ENCODE results near the gene TUSC2. TPM values are rescaled to one million over a fixed set of nuclear protein-coding genes. Genes with fewer than 3 reads are reported as not detected.

Gene TUSC2
- total and polyA plus RNA-seq, 2 experiments from 2014 or later, result 30.0 to 45.6 TPM

- no peaks in the 10 kb centered on the region for H3K36me3 ChIP-seq (replicated peaks; ENCODE audit: insufficient read depth, low read depth)
- H3K9me2 ChIP-seq (replicated peaks; ENCODE audit: insufficient read depth), result no peaks in the 10 kb centered on the region
- peak; percentile 66 for DNase-seq (ENCODE audit: low spot score)
- peaks cover 11% of the 10 kb centered on the region for H3K79me2 ChIP-seq
- H3K4me2 ChIP-seq, result peak within 1 kb of the TSS; percentile 98
- H3K27me3 ChIP-seq, result peaks cover 13% of the 10 kb centered on the region
- TF ChIP-seq EZH2 (IDR thresholded peaks at IDR 0.05; ENCODE audit: borderline replicate concordance), result no peak
- TF ChIP-seq EZH2phosphoT487 (IDR thresholded peaks at IDR 0.05; ENCODE audit: low read depth, severe bottlenecking, unreplicated experiment), result no peak
- TF ChIP-seq CTCF (IDR thresholded peaks at IDR 0.05; ENCODE audit: poor library complexity), result no peak
- H3K4me1 ChIP-seq (ENCODE audit: insufficient read depth), result peaks cover 23% of the 10 kb centered on the region
- H3K9me3 ChIP-seq (ENCODE audit: low read depth), result no peaks in the 10 kb centered on the region
- no peak within 1 kb of the TSS for H3K27ac ChIP-seq
- no peaks in the 10 kb centered on the region for H4K20me1 ChIP-seq (ENCODE audit: insufficient read depth, poor library complexity, severe bottlenecking)
- H2AFZ ChIP-seq, result peak within 1 kb of the TSS; percentile 74
- WGBS (ENCODE audit: low lambda C conversion rate, missing lambda C conversion rate), result 17% methylated on average over 44 of the region's 45 CpGs
- peak within 1 kb of the TSS; percentile 38 for H3K4me3 ChIP-seq
Measured at GRCh38 chr3:50345586-50346234, 17.7 kb upstream of the TUSC2 start, which contains the start of gene ZMYND10. ZMYND10 (minus strand) TSS chr3:50345732; CDS start chr3:50345579, 153 bp downstream.

- no peak for DNase-seq (ENCODE audit: low spot score)
- Histone ChIP-seq H2AFZ (no peak overlapping the region), H3K27ac (no peak overlapping the region), H3K36me3 (replicated peaks; ENCODE audit: insufficient read depth, low read depth) (no peaks in the 10 kb centered on the region), H3K9me2 (replicated peaks; ENCODE audit: insufficient read depth) (no peaks in the 10 kb centered on the region), H3K4me2 (peak overlapping the region; percentile 98), H3K9me3 (ENCODE audit: low read depth) (no peaks in the 10 kb centered on the region), H3K27me3 (peaks cover 20% of the 10 kb centered on the region), H3K4me3 (no peak overlapping the region), H3K4me1 (ENCODE audit: insufficient read depth) (peaks cover 25% of the 10 kb centered on the region), H3K79me2 (peaks cover 8% of the 10 kb centered on the region), H4K20me1 (ENCODE audit: insufficient read depth, poor library complexity, severe bottlenecking) (no peaks in the 10 kb centered on the region)
- 57% methylated on average over 6 of the region's 8 CpGs for WGBS (ENCODE audit: low lambda C conversion rate, missing lambda C conversion rate)
- no peak for TF ChIP-seq EZH2 (IDR thresholded peaks at IDR 0.05; ENCODE audit: borderline replicate concordance)
- no peak for TF ChIP-seq EZH2phosphoT487 (IDR thresholded peaks at IDR 0.05; ENCODE audit: low read depth, severe bottlenecking, unreplicated experiment)
- TF ChIP-seq CTCF (IDR thresholded peaks at IDR 0.05; ENCODE audit: poor library complexity), result no peak
Measured at GRCh38 chr3:50345008-50345407, 17.0 kb upstream of the TUSC2 start.

DNA sequence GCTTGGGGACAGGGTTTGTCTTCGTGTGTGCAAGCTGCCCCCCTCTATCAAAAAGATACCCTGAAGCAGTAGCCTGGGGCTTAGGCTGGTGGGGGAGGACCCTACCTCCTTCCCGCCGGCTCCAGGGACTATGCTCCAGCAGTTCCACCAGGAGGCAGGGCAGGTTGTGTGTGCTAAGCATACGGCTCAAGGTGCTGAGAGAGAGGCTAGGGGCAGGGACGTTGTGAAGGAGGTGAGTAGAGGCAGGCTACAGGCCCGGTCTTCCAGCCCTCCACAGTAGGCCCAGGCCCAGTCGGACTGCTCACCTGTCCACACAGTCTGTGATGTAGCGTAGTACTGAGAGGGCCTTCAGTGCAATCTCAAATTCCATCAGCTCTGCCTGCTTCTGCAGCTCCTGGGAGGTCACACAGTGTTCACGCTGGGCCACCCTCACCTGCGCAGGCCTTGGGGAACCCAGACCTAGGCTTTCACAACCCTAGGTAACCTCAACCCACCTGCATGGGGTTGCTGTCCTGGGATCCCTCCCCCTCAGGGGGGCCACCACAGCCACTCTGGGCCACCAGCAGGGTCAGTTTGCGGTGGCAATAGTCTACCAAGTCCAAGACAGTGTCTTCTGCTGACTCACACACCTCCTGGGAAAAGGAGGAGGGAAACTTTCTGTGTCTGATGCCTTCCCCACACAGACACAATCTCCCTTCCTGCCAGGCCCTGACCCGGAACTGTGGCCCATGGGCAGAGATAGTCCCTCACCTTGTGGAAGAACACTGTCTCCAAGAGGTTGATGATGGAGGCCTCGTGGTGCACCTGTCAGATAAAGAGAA, 15.0 kb upstream of the TUSC2 start:
- Histone ChIP-seq H3K27ac (no peak overlapping the region), H3K4me3 (no peak overlapping the region), H2AFZ (no peak overlapping the region), H3K9me2 (replicated peaks; ENCODE audit: insufficient read depth) (no peaks in the 10 kb centered on the region), H3K27me3 (peaks cover 25% of the 10 kb centered on the region), H3K9me3 (ENCODE audit: low read depth) (no peaks in the 10 kb centered on the region), H4K20me1 (ENCODE audit: insufficient read depth, poor library complexity, severe bottlenecking) (no peaks in the 10 kb centered on the region), H3K79me2 (no peaks in the 10 kb centered on the region), H3K36me3 (replicated peaks; ENCODE audit: insufficient read depth, low read depth) (no peaks in the 10 kb centered on the region), H3K4me1 (ENCODE audit: insufficient read depth) (peaks cover 22% of the 10 kb centered on the region), H3K4me2 (no peak overlapping the region)
- 72% methylated on average over 13 of the region's 13 CpGs for WGBS (ENCODE audit: low lambda C conversion rate, missing lambda C conversion rate)
- no peak for DNase-seq (ENCODE audit: low spot score)
- no peak for TF ChIP-seq CTCF (IDR thresholded peaks at IDR 0.05; ENCODE audit: poor library complexity)
- TF ChIP-seq EZH2phosphoT487 (IDR thresholded peaks at IDR 0.05; ENCODE audit: low read depth, severe bottlenecking, unreplicated experiment), result no peak
- TF ChIP-seq EZH2 (IDR thresholded peaks at IDR 0.05; ENCODE audit: borderline replicate concordance), result no peak

Measured in hepatocyte (in vitro differentiated cells).